OCI-LY1 (cell line): ENCODE measurements around the gene MEIOC.

Source experiments
- EZH2 ChIP-seq: fragments of 200-600 bp; sonication (generic), shearing (Covaris generic); IDR thresholded peaks from 2 replicates; pipeline ENCODE4 v1.8.0; 2017; ENCODE audit warnings: borderline replicate concordance, mixed run types, mild to moderate bottlenecking, antibody characterized with exemption, low read length, moderate library complexity, mixed read lengths
- TF ChIP-seq, protein P1 (sequence below): fragments of 200-600 bp; sonication (generic), shearing (Covaris generic); IDR thresholded peaks from 2 replicates; pipeline ENCODE4 v1.5.1; 2017; ENCODE audit warnings: mild to moderate bottlenecking, antibody characterized with exemption, low read length, moderate library complexity, mixed read lengths

DNA sequence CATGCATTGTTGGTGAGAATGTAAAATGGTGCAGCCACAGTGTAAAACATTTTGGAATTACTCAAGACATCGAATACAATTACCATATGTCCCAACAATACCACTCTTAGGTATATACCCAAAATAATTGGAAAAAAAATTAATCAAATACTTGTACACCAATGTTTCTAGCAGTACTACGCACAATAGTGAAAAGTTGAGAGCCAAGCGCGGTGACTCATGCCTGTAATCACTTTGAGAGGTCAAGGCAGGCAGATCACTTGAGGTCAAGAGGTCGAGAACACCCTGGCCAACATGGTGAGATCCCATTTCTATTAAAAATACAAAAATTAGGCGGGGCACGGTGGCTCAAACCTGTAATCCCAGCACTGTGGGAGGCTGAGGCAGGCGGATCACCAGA lies 3.5 kb upstream of the MEIOC start:
- TF ChIP-seq, protein P1, sequence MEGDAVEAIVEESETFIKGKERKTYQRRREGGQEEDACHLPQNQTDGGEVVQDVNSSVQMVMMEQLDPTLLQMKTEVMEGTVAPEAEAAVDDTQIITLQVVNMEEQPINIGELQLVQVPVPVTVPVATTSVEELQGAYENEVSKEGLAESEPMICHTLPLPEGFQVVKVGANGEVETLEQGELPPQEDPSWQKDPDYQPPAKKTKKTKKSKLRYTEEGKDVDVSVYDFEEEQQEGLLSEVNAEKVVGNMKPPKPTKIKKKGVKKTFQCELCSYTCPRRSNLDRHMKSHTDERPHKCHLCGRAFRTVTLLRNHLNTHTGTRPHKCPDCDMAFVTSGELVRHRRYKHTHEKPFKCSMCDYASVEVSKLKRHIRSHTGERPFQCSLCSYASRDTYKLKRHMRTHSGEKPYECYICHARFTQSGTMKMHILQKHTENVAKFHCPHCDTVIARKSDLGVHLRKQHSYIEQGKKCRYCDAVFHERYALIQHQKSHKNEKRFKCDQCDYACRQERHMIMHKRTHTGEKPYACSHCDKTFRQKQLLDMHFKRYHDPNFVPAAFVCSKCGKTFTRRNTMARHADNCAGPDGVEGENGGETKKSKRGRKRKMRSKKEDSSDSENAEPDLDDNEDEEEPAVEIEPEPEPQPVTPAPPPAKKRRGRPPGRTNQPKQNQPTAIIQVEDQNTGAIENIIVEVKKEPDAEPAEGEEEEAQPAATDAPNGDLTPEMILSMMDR = no peak
- TF ChIP-seq EZH2 = no peak
